ENCODE results near the gene VPS29.

Gene VPS29

DNA sequence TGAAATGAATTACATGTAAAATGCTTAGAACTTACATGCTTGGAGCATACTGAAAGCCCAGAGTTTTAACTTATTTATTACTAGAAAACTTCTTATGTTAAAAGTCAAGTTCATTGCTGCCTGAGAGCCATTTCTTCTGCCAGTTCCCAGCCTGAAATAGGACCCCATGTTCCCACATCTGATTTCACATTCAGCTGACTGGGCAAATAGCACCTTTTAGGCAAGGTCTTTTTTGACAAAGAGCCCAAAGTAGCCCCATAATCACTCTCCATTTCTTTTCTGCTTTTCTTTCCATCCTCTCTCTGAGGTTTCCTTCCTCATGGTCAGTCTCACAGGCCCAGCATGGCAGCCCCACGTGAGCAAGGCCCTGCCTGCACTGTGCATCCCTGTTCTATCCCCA lies 50.6 kb downstream of the VPS29 start:
- in situ Hi-C loops (cut with MboI; ENCODE audit: low sequenced_read_pairs) = no loop called here

DNA sequence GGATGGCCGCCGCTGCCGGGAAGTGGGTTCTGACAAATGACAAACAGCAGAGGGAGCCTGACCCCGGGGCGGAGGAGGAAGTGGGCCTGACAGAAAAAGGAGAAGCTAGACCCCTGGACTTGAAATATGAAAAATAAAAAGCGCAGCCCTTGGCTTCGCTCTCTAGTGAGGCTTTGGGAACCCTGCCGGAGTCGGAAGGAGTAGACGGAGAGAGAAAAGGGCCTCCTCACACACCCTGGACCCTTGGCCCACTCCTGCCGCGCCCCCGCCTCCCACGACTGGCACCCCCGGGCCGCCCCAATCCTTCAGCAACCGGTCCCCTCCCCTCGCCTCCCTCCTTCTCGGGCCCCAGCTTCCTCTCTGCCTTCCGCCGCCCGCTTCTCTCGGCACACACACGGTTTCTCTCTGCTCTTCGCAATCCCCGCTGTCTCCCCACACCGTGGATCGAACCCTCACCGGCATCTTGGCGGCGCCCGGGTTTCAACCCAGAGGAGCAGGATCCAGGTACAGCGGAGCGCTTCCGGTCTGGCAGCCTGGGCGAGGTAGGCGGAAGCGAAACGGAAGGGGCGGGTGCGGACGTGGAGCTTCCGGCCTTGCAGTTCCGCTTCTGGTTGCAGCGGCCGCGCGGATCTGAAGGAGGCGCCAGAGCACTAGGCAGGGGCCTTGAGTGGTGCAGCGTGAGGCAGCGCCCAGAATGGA lies 52.0 kb downstream of the VPS29 start, which contains the start of gene ARPC3:
Gene ARPC3, minus strand, starts transcription at position 539 of the 699 bp plus-strand sequence. Its CDS starts 77 bp downstream, at position 462.
- in situ Hi-C loops (cut with MboI; ENCODE audit: low sequenced_read_pairs) = no loop called here

DNA sequence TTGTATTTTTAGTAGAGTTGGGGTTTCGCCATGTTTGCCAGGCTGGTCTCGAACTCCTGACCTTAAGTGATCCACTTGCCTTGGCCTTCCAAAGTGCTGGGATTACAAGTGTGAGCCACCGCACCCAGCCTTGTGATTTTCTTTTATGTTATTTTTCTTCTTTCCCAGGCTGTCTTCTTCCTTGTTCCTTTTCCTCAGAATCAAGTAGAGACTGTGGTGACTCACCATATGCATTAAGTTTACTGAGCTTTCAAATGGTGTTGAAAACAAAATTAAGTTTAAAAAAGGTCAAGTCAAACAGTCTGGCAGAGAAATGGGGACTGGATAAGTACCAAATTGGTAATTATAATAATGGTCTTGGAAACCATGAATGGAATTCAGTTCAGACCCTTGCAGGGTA lies 57.5 kb downstream of the VPS29 start:
- in situ Hi-C loops (cut with MboI; ENCODE audit: low sequenced_read_pairs) = no loop called here
